Astrocyte of the spinal cord (primary cell): Measurements from ENCODE around the gene MBLAC2.

ENCODE experiments used
- DNase-seq: peaks from one replicate; pipeline ENCODE4 v3.0.0; 2011; ENCODE audit warnings: low read depth, low spot score
- H3K4me3 ChIP-seq: 2 replicates; pipeline ENCODE4 v1.5.1; 2011; ENCODE audit warnings: low read depth, mild to moderate bottlenecking, low read length, moderate library complexity
- in situ Hi-C: cut with HindIII; loops from 2 replicates; pipeline ENCODE4 v1.10.0; 2017; ENCODE audit warnings: low sequenced_read_pairs
- TF ChIP-seq, protein P1 (sequence below): IDR thresholded peaks from 2 replicates; pipeline ENCODE4 v1.5.1; 2012; ENCODE audit warnings: low read depth, mild to moderate bottlenecking, low read length, inconsistent platforms

MBLAC2 gene

DNA sequence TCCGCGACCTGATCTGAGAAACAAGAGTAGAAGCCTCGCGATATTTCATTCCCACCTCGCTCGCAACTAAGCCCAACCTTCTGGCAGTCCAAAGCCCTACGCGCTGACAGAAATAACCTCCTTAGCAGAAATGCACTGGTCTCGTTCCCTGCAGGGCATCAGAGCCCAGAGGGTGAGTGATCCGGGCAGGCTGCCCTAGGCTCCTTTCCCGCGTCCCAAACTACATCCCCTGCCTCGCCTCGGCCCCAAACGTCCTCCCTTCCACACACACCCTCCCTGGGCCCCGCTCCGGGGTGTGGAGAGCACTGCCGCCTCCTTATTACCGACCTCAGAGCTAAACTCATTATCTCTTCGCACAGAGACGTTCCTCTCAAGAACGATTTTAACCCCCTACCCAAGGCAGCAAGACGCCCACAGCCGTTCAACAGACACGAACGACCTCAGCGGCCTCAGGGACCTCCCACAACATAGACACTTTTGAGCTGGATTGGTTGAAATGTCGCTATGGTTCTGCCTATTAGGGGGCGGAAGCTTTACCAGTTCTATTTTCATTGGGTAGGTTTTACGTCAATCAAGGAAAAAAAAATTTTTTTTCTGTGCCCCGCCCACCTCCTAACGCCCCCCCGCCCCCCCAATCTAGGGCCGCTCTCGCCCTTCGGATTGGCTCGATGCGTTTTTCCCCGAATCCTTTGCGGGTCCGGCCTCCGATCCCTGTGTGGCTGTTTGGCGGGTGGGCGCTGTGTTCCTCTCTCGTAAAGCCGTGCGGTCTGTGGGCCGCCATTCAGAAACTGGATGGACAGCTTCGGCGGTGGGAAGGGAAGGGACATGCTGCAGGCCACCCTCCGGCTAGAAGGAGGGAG, 65.0 kb downstream of the MBLAC2 start, which contains the start of gene CETN3:
TSS of gene CETN3 (minus strand) at position 439 of the 860 bp plus-strand sequence. CDS start at position 344, 95 bp downstream.
- TF ChIP-seq, protein P1, sequence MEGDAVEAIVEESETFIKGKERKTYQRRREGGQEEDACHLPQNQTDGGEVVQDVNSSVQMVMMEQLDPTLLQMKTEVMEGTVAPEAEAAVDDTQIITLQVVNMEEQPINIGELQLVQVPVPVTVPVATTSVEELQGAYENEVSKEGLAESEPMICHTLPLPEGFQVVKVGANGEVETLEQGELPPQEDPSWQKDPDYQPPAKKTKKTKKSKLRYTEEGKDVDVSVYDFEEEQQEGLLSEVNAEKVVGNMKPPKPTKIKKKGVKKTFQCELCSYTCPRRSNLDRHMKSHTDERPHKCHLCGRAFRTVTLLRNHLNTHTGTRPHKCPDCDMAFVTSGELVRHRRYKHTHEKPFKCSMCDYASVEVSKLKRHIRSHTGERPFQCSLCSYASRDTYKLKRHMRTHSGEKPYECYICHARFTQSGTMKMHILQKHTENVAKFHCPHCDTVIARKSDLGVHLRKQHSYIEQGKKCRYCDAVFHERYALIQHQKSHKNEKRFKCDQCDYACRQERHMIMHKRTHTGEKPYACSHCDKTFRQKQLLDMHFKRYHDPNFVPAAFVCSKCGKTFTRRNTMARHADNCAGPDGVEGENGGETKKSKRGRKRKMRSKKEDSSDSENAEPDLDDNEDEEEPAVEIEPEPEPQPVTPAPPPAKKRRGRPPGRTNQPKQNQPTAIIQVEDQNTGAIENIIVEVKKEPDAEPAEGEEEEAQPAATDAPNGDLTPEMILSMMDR, result peak; percentile 15
- DNase-seq, result peak; percentile 96
- peak within 1 kb of the TSS; percentile 91 for H3K4me3 ChIP-seq
- in situ Hi-C loops, result no loop called here

DNA sequence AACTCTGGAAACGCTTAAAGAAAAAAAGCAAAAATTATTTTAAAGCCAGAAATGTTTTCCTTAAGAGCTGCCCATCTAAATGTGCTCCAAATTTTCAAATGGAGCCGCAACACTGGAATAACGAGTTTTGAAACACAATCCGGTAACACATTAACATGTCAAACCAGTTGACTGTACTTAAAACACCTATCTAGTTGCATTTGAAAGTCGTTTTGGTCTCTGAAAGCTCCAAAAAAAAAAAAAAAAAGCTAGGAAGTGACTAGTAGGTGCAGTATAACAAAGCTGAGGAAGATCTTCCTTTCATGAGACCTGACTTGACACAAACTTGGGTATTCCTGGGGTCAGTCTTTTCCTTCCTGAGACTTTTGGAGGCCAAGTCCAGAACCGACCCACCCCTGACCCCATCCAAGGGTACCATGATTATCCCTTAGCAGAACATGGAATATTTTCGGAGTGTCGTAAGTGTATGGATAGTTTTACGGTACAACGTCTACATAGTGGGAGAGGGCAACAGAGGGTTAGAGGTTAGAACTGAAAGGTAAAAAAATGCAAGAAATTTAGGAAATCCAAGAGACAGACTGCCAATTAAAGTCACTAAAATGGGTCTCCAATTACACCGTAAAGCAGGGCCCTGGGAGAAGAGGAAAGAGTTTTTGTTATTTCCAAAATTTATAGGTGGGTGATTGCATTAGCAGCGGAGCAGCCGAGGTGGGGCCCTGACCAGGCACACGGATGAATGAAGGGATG, 65.8 kb downstream of the MBLAC2 start:
- peak overlapping the region; percentile 91 for H3K4me3 ChIP-seq
- in situ Hi-C loops, result no loop called here
- TF ChIP-seq, protein P1, result no peak
- no peak for DNase-seq
